Measurements from ENCODE around the gene GRWD1. TPM values are rescaled to one million over a fixed set of nuclear protein-coding genes. Genes with fewer than 3 reads are reported as not detected.

GRWD1 gene
- total RNA-seq = 10 to 100 TPM; 31.3 to 36.0 TPM

GRCh38 chr19:48445606-48446481, at the start of gene GRWD1:
Gene GRWD1, plus strand, starts transcription at chr19:48445983. Its CDS starts 23 bp downstream, at chr19:48446006.
- POLR2A ChIA-PET = interaction anchor here (0.6 to 1.6 kb wide), 6 partner anchors 21 to 699 kb away, joined by 3 to 6 read pairs (median 4); partner anchors contain the start of genes SYNGR4 and TMEM143
- no peaks in the 10 kb centered on the region for H3K9me3 Mint-ChIP-seq
- ATAC-seq (ENCODE audit: low read depth) (peak; percentile 93), DNase-seq (peak; percentile 86)
- peaks cover 14% of the 10 kb centered on the region for H3K36me3 Mint-ChIP-seq
- H3K27me3 Mint-ChIP-seq = peaks cover 20% of the 10 kb centered on the region
- peaks cover 18% of the 10 kb centered on the region for H3K4me1 Mint-ChIP-seq
- peak within 1 kb of the TSS; percentile 83 for H3K4me3 Mint-ChIP-seq
- H3K27ac Mint-ChIP-seq = peak within 1 kb of the TSS; percentile 92

- H3K4me1 Mint-ChIP-seq = peaks cover 28% of the 10 kb centered on the region
- no peak for DNase-seq
- H3K4me3 Mint-ChIP-seq = no peak overlapping the region
- H3K27ac Mint-ChIP-seq = no peak overlapping the region
- ATAC-seq (ENCODE audit: low read depth) = no peak
- H3K9me3 Mint-ChIP-seq = no peaks in the 10 kb centered on the region
- peaks cover 53% of the 10 kb centered on the region for H3K27me3 Mint-ChIP-seq
- POLR2A ChIA-PET = interaction anchor here (0.6 to 0.8 kb wide), 2 partner anchors 15 to 65 kb away, joined by 3 read pairs; no protein-coding TSS in a partner anchor
- peaks cover 4% of the 10 kb centered on the region for H3K36me3 Mint-ChIP-seq
These were observed 49.6 kb upstream of the GRWD1 start for GRCh38 chr19:48396016-48396823.

- POLR2A ChIA-PET = no interaction called here
- Mint-ChIP-seq H3K27me3 (peaks cover 53% of the 10 kb centered on the region), H3K27ac (no peak overlapping the region), H3K9me3 (no peaks in the 10 kb centered on the region), H3K4me3 (no peak overlapping the region), H3K36me3 (peaks cover 4% of the 10 kb centered on the region), H3K4me1 (peaks cover 25% of the 10 kb centered on the region)
- ATAC-seq (ENCODE audit: low read depth) = no peak
- no peak for DNase-seq
These were observed 49.0 kb upstream of the GRWD1 start for GRCh38 chr19:48396824-48397176.

GRCh38 chr19:48397263-48398101, 48.3 kb upstream of the GRWD1 start:
- Mint-ChIP-seq H3K27ac (peak overlapping the region; percentile 91), H3K9me3 (no peaks in the 10 kb centered on the region), H3K36me3 (peaks cover 4% of the 10 kb centered on the region), H3K4me3 (peak overlapping the region; percentile 93), H3K27me3 (peaks cover 51% of the 10 kb centered on the region), H3K4me1 (peaks cover 25% of the 10 kb centered on the region)
- ATAC-seq (ENCODE audit: low read depth) (no peak), DNase-seq (no peak)
- POLR2A ChIA-PET = no interaction called here

GRCh38 chr19:48398102-48398374, 47.7 kb upstream of the GRWD1 start:
- no peak for DNase-seq
- ATAC-seq (ENCODE audit: low read depth) = no peak
- H3K27ac Mint-ChIP-seq = peak overlapping the region; percentile 91
- H3K27me3 Mint-ChIP-seq = peaks cover 45% of the 10 kb centered on the region
- peaks cover 4% of the 10 kb centered on the region for H3K36me3 Mint-ChIP-seq
- POLR2A ChIA-PET = interaction anchor here (2.2 kb wide), 1 partner anchor 34 kb away, joined by 7 read pairs; the partner anchor contains the start of genes SYNGR4 and TMEM143
- peak overlapping the region; percentile 93 for H3K4me3 Mint-ChIP-seq
- no peaks in the 10 kb centered on the region for H3K9me3 Mint-ChIP-seq
- H3K4me1 Mint-ChIP-seq = peaks cover 25% of the 10 kb centered on the region

- H3K4me1 Mint-ChIP-seq = peaks cover 27% of the 10 kb centered on the region
- H3K4me3 Mint-ChIP-seq = peak overlapping the region; percentile 58
- peak; percentile 57 for ATAC-seq (ENCODE audit: low read depth)
These were observed 47.2 kb upstream of the GRWD1 start for GRCh38 chr19:48398375-48399235.

GRCh38 chr19:48400018-48400742, 45.6 kb upstream of the GRWD1 start:
- Mint-ChIP-seq H3K4me1 (peaks cover 25% of the 10 kb centered on the region), H3K4me3 (no peak overlapping the region), H3K9me3 (no peaks in the 10 kb centered on the region), H3K27me3 (peaks cover 29% of the 10 kb centered on the region), H3K27ac (no peak overlapping the region), H3K36me3 (peaks cover 4% of the 10 kb centered on the region)
- ATAC-seq (ENCODE audit: low read depth) (no peak), DNase-seq (no peak)
- POLR2A ChIA-PET = interaction anchor here (0.6 to 2.2 kb wide), 3 partner anchors 9 to 36 kb away, joined by 3 to 9 read pairs (median 7); partner anchors contain the start of genes KDELR1, SYNGR4 and TMEM143

More at GRCh38 chr19:48398375-48399235, 47.2 kb upstream of the GRWD1 start:
- peak overlapping the region; percentile 44 for H3K27ac Mint-ChIP-seq
- no peaks in the 10 kb centered on the region for H3K9me3 Mint-ChIP-seq
- DNase-seq = peak; percentile 93
- peaks cover 41% of the 10 kb centered on the region for H3K27me3 Mint-ChIP-seq
- POLR2A ChIA-PET = interaction anchor here (2.2 kb wide), 1 partner anchor 34 kb away, joined by 7 read pairs; the partner anchor contains the start of genes SYNGR4 and TMEM143
- H3K36me3 Mint-ChIP-seq = peaks cover 4% of the 10 kb centered on the region

GRCh38 chr19:48401287-48401686, 44.5 kb upstream of the GRWD1 start:
- H3K4me1 Mint-ChIP-seq = peaks cover 27% of the 10 kb centered on the region
- no peak overlapping the region for H3K27ac Mint-ChIP-seq
- no peaks in the 10 kb centered on the region for H3K9me3 Mint-ChIP-seq
- H3K4me3 Mint-ChIP-seq = no peak overlapping the region
- POLR2A ChIA-PET = interaction anchor here (0.9 to 2.7 kb wide), 3 partner anchors 10 to 37 kb away, joined by 3 to 9 read pairs (median 7); partner anchors contain the start of genes KDELR1, SYNGR4 and TMEM143
- no peak for DNase-seq
- peaks cover 20% of the 10 kb centered on the region for H3K27me3 Mint-ChIP-seq
- ATAC-seq (ENCODE audit: low read depth) = no peak
- peaks cover 4% of the 10 kb centered on the region for H3K36me3 Mint-ChIP-seq

GRCh38 chr19:48403606-48404005, 42.2 kb upstream of the GRWD1 start:
- no peaks in the 10 kb centered on the region for H3K9me3 Mint-ChIP-seq
- DNase-seq (no peak), ATAC-seq (ENCODE audit: low read depth) (peak; percentile 92)
- no peaks in the 10 kb centered on the region for H3K36me3 Mint-ChIP-seq
- peak overlapping the region; percentile 12 for H3K4me3 Mint-ChIP-seq
- peaks cover 16% of the 10 kb centered on the region for H3K27me3 Mint-ChIP-seq
- POLR2A ChIA-PET = interaction anchor here (0.7 to 2.7 kb wide), 5 partner anchors 10 to 83 kb away, joined by 3 to 7 read pairs (median 3); partner anchors contain the start of genes SYNGR4 and TMEM143
- H3K27ac Mint-ChIP-seq = peak overlapping the region; percentile 82
- H3K4me1 Mint-ChIP-seq = peaks cover 17% of the 10 kb centered on the region

GRCh38 chr19:48405010-48405659, 40.6 kb upstream of the GRWD1 start:
- no peak overlapping the region for H3K27ac Mint-ChIP-seq
- H3K4me1 Mint-ChIP-seq = peaks cover 11% of the 10 kb centered on the region
- DNase-seq = no peak
- H3K27me3 Mint-ChIP-seq = peaks cover 19% of the 10 kb centered on the region
- no peaks in the 10 kb centered on the region for H3K9me3 Mint-ChIP-seq
- ATAC-seq (ENCODE audit: low read depth) = no peak
- H3K36me3 Mint-ChIP-seq = no peaks in the 10 kb centered on the region
- POLR2A ChIA-PET = no interaction called here
- no peak overlapping the region for H3K4me3 Mint-ChIP-seq

- ATAC-seq (ENCODE audit: low read depth) (no peak), DNase-seq (no peak)
- H3K36me3 Mint-ChIP-seq = no peaks in the 10 kb centered on the region
- peaks cover 19% of the 10 kb centered on the region for H3K27me3 Mint-ChIP-seq
- no peaks in the 10 kb centered on the region for H3K9me3 Mint-ChIP-seq
- no peak overlapping the region for H3K4me3 Mint-ChIP-seq
- no peak overlapping the region for H3K27ac Mint-ChIP-seq
- peaks cover 9% of the 10 kb centered on the region for H3K4me1 Mint-ChIP-seq
- POLR2A ChIA-PET = no interaction called here
These were observed 39.9 kb upstream of the GRWD1 start for GRCh38 chr19:48405850-48406249.

Data from activated naive CD8-positive, alpha-beta T cell treated with anti-CD3 and anti-CD28 coated beads, Interleukin-2, amount 10 ng/mL, durations not matched to agents 7 days and 5 days (primary cell).